Neural cell (in vitro differentiated cells): Measurements from ENCODE around the gene TTC23. TPM values are rescaled to one million over a fixed set of nuclear protein-coding genes. Genes with fewer than 3 reads are reported as not detected.

Source experiments
- H2AFZ ChIP-seq: fragments of 200-600, 300-800 bp; sonication (generic), shearing (Covaris generic); 2 replicates; pipeline ENCODE4 v1.6.0; 2014; ENCODE audit warnings: low read depth, mild to moderate bottlenecking, antibody characterized with exemption, low read length, moderate library complexity
- H3F3A ChIP-seq: fragments of 200-600 bp; shearing (Covaris generic); 2 replicates; pipeline ENCODE4 v1.6.1; 2016; ENCODE audit warnings: mild to moderate bottlenecking, moderate library complexity, mixed read lengths, antibody characterized with exemption, low read length; ENCODE audit not compliant: insufficient read depth, poor library complexity, severe bottlenecking
- H3K27ac ChIP-seq: fragments of 200-600, 300-800 bp; sonication (generic), shearing (Covaris generic); 2 replicates; pipeline ENCODE4 v1.5.1; 2014; ENCODE audit warnings: mild to moderate bottlenecking, low read length, moderate library complexity
- H3K27me3 ChIP-seq: fragments of 300-800, 200-600 bp; sonication (generic), shearing (Covaris generic); 2 replicates; pipeline ENCODE4 v1.6.0; 2014; ENCODE audit warnings: mild to moderate bottlenecking, low read depth, low read length, moderate library complexity; ENCODE audit not compliant: insufficient read depth
- H3K36me3 ChIP-seq: fragments of 300-800, 200-600 bp; sonication (generic), shearing (Covaris generic); 2 replicates; pipeline ENCODE4 v1.5.1; 2014; ENCODE audit warnings: mild to moderate bottlenecking, antibody characterized with exemption, low read length, moderate library complexity; ENCODE audit not compliant: insufficient read depth
- H3K4me2 ChIP-seq: fragments of 300-800, 200-600 bp; sonication (generic), shearing (Covaris generic); 2 replicates; pipeline ENCODE4 v1.6.0; 2014; ENCODE audit warnings: mild to moderate bottlenecking, low read length
- H3K4me3 ChIP-seq: fragments of 300-800, 200-600 bp; sonication (generic), shearing (Covaris generic); 2 replicates; pipeline ENCODE4 v1.5.1; 2014; ENCODE audit warnings: mild to moderate bottlenecking, low read length, moderate library complexity
- H3K79me2 ChIP-seq: fragments of 200-600 bp; shearing (Covaris generic); replicated peaks from 2 replicates; pipeline ENCODE4 v1.6.0; 2014; ENCODE audit warnings: mild to moderate bottlenecking, low read length, moderate library complexity; ENCODE audit not compliant: insufficient read depth
- H3K9ac ChIP-seq: fragments of 300-800, 200-600 bp; sonication (generic), shearing (Covaris generic); 2 replicates; pipeline ENCODE4 v1.6.1; 2016; ENCODE audit warnings: mild to moderate bottlenecking, low read length, mixed read lengths
- H3K9me2 ChIP-seq: fragments of 200-600 bp; shearing (Covaris generic); 2 replicates; pipeline ENCODE4 v1.6.1; 2016; ENCODE audit warnings: mild to moderate bottlenecking, low read length, mixed read lengths; ENCODE audit not compliant: insufficient read depth
- H3K9me3 ChIP-seq: fragments of 200-600, 300-800 bp; sonication (generic), shearing (Covaris generic); 2 replicates; pipeline ENCODE4 v1.6.1; 2016; ENCODE audit warnings: mild to moderate bottlenecking, mixed run types, low read length, moderate library complexity, mixed read lengths
- H4K20me1 ChIP-seq: fragments of 200-600 bp; shearing (Covaris generic); 2 replicates; pipeline ENCODE4 v1.6.1; 2016; ENCODE audit warnings: mild to moderate bottlenecking, mixed run types; ENCODE audit not compliant: insufficient read depth
- CTCF ChIP-seq: fragments of 450-650 bp; IDR thresholded peaks from 2 replicates; pipeline ENCODE4 v1.5.1; 2014; ENCODE audit warnings: antibody characterized with exemption, mild to moderate bottlenecking, moderate library complexity; ENCODE audit not compliant: poor library complexity, severe bottlenecking
- EP300 ChIP-seq: fragments of 450-650 bp; conservative IDR thresholded peaks from 2 replicates; pipeline ENCODE4 v1.6.1; 2014; ENCODE audit warnings: antibody characterized with exemption, mild to moderate bottlenecking, moderate library complexity; ENCODE audit not compliant: poor library complexity, severe bottlenecking
- EZH2 ChIP-seq: fragments of 200-600, 300-800 bp; shearing (Covaris generic), sonication (generic); IDR thresholded peaks from 2 replicates; pipeline ENCODE4 v1.6.1; 2014; ENCODE audit warnings: antibody characterized with exemption, low read length, borderline replicate concordance, mild to moderate bottlenecking; ENCODE audit not compliant: insufficient read depth, poor library complexity, severe bottlenecking
- MXI1 ChIP-seq: fragments of 450-650 bp; conservative IDR thresholded peaks from 2 replicates; pipeline ENCODE4 v1.6.1; 2014; ENCODE audit warnings: antibody characterized with exemption, mild to moderate bottlenecking; ENCODE audit not compliant: poor library complexity, severe bottlenecking
- POLR2AphosphoS5 ChIP-seq: IDR thresholded peaks from 2 replicates; pipeline ENCODE4 v1.6.1; 2012
- RAD21 ChIP-seq: fragments of 450-650 bp; conservative IDR thresholded peaks from 2 replicates; pipeline ENCODE4 v1.6.1; 2014; ENCODE audit warnings: antibody characterized with exemption, mild to moderate bottlenecking, moderate library complexity
- SMC3 ChIP-seq: fragments of 450-650 bp; conservative IDR thresholded peaks from 2 replicates; pipeline ENCODE4 v1.6.1; 2014; ENCODE audit warnings: antibody characterized with exemption, mild to moderate bottlenecking, moderate library complexity; ENCODE audit not compliant: poor library complexity
- TAF1 ChIP-seq: IDR thresholded peaks from 2 replicates; pipeline ENCODE4 v1.6.1; 2012; ENCODE audit warnings: low read depth
- polyA plus RNA-seq: library from polyadenylated mRNA; depleted of rRNA; stranded (reverse); fragments of >200 nt; gene quantifications from 2 replicates; pipeline ENCODE4 v1.2.3, GENCODE V29; 2014
- TF ChIP-seq, protein P1 (sequence below): IDR thresholded peaks from 2 replicates; pipeline ENCODE4 v1.6.1; 2012; ENCODE audit warnings: borderline replicate concordance

Gene TTC23
- polyA plus RNA-seq, 1 donor from 2014 or later = 6.2 TPM

- TF ChIP-seq CTCF = no peak
Measured at GRCh38 chr15:99141943-99142342, 107.4 kb downstream of the TTC23 start (continued).

- Histone ChIP-seq H3K36me3 (no peaks in the 10 kb centered on the region), H3K27me3 (no peaks in the 10 kb centered on the region), H3K9me3 (no peaks in the 10 kb centered on the region), H3K79me2 (no peaks in the 10 kb centered on the region), H3F3A (no peaks in the 10 kb centered on the region), H3K4me3 (no peak overlapping the region), H2AFZ (no peak overlapping the region), H3K4me2 (no peak overlapping the region), H3K9ac (no peak overlapping the region), H3K27ac (no peak overlapping the region), H4K20me1 (no peaks in the 10 kb centered on the region), H3K9me2 (no peaks in the 10 kb centered on the region)
- TF ChIP-seq POLR2AphosphoS5 = no peak
- no peak for TF ChIP-seq RAD21
- no peak for TF ChIP-seq EP300
- no peak for TF ChIP-seq TAF1
Measured at GRCh38 chr15:99140590-99140989, 108.8 kb downstream of the TTC23 start.

DNA sequence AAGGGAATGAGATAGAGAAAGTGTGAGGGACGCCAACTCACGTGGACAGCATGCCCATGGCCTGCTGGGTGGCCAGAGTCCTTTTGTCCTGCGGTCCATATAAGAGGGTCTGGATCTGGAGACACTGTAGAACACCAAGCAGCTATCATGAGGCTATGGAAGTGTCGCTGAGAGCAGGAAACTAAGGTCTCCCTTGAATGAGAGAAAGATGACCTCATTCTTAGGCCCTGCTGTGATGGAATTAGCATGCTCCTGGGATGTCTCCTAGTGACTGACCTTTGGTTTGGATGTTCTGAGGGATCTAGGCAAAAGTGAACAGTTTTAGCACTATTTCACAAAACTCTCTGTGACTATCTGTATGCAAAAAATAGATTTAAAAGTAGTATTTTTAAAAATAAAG, 110.1 kb downstream of the TTC23 start:
- Histone ChIP-seq H3K27ac (no peak overlapping the region), H3K9me2 (no peaks in the 10 kb centered on the region), H3K4me2 (no peak overlapping the region), H3K9me3 (no peaks in the 10 kb centered on the region), H3F3A (no peaks in the 10 kb centered on the region), H3K9ac (no peak overlapping the region), H3K36me3 (no peaks in the 10 kb centered on the region), H3K27me3 (no peaks in the 10 kb centered on the region), H2AFZ (no peak overlapping the region), H3K79me2 (no peaks in the 10 kb centered on the region), H4K20me1 (no peaks in the 10 kb centered on the region), H3K4me3 (no peak overlapping the region)
- TF ChIP-seq TAF1 = no peak
- TF ChIP-seq MXI1 = no peak
- TF ChIP-seq CTCF = no peak
- TF ChIP-seq SMC3 = no peak
- TF ChIP-seq, protein P1, sequence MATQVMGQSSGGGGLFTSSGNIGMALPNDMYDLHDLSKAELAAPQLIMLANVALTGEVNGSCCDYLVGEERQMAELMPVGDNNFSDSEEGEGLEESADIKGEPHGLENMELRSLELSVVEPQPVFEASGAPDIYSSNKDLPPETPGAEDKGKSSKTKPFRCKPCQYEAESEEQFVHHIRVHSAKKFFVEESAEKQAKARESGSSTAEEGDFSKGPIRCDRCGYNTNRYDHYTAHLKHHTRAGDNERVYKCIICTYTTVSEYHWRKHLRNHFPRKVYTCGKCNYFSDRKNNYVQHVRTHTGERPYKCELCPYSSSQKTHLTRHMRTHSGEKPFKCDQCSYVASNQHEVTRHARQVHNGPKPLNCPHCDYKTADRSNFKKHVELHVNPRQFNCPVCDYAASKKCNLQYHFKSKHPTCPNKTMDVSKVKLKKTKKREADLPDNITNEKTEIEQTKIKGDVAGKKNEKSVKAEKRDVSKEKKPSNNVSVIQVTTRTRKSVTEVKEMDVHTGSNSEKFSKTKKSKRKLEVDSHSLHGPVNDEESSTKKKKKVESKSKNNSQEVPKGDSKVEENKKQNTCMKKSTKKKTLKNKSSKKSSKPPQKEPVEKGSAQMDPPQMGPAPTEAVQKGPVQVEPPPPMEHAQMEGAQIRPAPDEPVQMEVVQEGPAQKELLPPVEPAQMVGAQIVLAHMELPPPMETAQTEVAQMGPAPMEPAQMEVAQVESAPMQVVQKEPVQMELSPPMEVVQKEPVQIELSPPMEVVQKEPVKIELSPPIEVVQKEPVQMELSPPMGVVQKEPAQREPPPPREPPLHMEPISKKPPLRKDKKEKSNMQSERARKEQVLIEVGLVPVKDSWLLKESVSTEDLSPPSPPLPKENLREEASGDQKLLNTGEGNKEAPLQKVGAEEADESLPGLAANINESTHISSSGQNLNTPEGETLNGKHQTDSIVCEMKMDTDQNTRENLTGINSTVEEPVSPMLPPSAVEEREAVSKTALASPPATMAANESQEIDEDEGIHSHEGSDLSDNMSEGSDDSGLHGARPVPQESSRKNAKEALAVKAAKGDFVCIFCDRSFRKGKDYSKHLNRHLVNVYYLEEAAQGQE = no peak
- no peak for TF ChIP-seq EP300
- TF ChIP-seq EZH2 = no peak
- TF ChIP-seq RAD21 = no peak
